GM18867 (cell line): Measurements from ENCODE around the gene SLC35F1.
A peak's percentile ranks its signal among the peaks of the same experiment; 100 is the strongest.
"Not testable (repeated sequence)": the region's sequence is repeated elsewhere in the genome, so short reads cannot be mapped to it uniquely, and the experiment has no call there.

Experiments used
- ATAC-seq: cut with Tn5 transposase; IDR thresholded peaks from one replicate; pipeline ENCODE4 v1.9.1; 2021; ENCODE audit warnings: mild to moderate bottlenecking, moderate library complexity; ENCODE audit not compliant: unreplicated experiment

Gene SLC35F1

GRCh38 chr6:117906958-117907600 is at the start of gene SLC35F1:
Gene SLC35F1 (plus strand): TSS chr6:117907264.
- ATAC-seq = peak; percentile 66

- ATAC-seq = not testable (repeated sequence)
Measured at GRCh38 chr6:117858601-117859000, 48.5 kb upstream of the SLC35F1 start.

- no peak for ATAC-seq
Measured at GRCh38 chr6:117861545-117861944, 45.5 kb upstream of the SLC35F1 start.

DNA sequence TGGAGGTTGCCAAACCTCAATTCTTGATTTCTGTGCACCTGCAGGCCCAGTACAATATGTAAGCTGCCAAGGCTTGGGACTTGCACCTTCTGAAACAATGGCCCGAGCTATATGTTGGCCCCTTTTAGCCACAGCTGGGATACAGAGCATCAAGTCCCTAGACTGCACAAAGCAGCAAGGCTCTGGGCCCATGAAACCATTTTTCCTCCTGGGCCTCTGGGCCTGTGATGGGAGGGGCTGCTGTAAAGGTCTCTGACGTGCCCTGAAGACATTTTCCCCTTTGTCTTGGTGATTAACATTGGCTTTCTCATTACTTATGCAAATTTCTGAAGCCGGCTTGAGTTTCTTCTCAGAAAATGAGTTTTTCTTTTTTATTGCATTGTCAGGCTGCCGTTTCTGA is 40.5 kb upstream of the SLC35F1 start:
- ATAC-seq = no peak

- peak; percentile 89 for ATAC-seq
Measured at GRCh38 chr6:117870486-117871242, 36.4 kb upstream of the SLC35F1 start.

- no peak for ATAC-seq
Measured at GRCh38 chr6:117880824-117881223, 26.2 kb upstream of the SLC35F1 start.

DNA sequence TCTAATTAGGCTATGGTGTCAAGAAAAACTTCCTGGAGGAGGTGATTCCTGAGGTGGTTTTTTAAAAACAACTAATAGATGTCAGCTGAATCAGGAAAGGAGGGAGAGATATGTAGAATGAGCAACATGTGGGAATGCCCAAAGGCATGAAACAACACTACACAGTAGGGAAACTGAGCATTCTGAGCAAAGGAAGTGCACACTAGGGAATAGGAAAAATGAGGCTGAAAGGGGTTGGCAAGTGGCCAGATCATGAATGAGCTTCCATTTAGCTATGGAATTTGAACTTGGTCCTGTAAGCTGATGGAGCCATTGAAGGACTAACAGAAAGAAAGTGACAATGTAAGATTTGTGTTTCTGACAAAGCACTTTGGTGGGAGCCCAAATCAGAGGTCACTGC is 16.9 kb upstream of the SLC35F1 start:
- ATAC-seq = no peak

GRCh38 chr6:117906507-117906957 is 532 bp upstream of the SLC35F1 start:
- peak; percentile 50 for ATAC-seq

DNA sequence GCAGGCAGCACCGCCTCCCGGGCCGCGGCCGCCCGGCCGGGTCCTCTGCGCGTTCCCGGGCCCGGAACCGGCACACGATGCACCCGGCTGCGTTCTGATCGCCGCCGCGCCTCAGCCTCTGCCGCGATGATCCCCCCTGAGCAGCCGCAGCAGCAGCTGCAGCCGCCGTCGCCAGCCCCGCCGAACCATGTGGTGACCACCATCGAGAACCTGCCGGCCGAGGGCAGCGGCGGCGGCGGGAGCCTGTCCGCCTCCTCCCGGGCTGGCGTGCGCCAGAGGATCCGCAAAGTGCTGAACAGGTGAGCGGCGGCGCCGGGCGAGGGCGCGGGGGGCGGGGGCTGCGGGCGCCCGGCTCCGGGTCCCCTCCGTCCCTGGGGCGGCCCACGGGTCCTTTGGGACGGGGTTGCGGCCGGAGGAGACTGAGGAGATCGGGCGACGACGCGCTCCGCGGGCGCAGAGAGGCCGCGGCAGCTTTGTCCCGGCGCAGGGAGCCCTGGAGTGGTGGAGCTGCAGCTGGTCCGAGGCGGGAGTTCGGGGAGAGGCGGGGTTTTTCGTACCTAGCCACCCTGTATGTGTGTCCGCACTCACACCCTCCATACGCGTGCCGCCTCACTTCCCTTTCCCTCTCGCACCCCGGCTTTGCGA is 659 bp downstream of the SLC35F1 start:
- ATAC-seq = no peak

DNA sequence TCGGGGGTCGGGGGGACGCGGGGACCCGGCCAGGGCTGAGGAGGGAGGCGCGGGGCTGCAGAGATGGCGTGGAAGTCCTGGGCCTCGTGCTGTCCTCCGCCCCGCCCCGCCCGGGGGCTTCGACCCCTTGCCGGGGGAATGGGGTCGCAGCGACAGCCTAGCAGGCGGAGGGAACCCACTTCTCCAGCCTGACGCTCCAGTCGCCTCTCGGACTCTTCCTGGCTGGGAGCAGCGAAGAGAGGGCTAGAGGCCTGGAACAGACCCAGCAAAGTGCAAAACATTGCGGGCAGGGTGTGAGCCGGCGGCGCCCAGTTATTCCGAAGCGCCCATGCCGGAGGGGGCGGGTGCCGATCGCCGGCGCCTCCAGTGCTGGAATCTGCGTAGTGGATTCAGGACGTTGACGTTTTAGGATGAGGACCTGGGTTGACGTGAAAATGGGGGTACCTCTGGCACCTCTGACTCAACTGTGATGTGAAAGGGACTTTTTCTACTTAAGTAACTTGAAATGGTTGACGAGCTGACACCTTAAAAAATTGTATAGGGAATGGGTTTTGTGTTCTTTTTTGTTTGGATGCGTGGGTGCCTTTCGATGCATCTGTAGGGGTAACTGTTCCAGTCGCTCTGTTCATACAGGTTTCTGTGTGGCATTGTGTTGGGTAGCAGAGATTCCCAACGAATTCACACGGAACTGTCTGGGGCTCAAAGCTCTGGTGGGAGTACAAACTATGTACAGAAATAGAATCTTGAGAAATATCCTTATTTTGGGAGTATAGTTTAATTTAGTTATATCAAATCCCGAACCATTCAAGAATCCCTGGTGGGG is 1.4 kb downstream of the SLC35F1 start:
- no peak for ATAC-seq

DNA sequence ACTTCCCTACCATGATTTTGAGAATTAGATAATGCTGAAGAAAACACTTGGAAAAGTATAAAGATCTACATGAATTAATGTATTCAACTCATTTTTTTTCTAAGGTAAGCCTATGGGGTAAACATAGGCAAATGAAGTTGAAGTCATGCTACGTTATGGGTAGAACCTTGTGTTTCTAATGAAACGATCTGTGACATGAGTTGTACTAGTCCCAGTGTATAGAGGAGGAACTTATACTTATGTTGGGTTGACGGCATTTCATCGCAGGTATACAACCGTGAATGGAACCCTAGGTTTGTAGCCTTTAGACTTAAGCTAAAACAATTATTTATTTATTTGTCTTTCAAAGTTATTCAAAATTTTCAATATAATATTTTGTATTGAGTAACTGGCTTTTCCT is 2.6 kb downstream of the SLC35F1 start:
- no peak for ATAC-seq

GRCh38 chr6:117910549-117910948 is 3.5 kb downstream of the SLC35F1 start:
- ATAC-seq = no peak

GRCh38 chr6:117911150-117911549 is 4.1 kb downstream of the SLC35F1 start:
- no peak for ATAC-seq

DNA sequence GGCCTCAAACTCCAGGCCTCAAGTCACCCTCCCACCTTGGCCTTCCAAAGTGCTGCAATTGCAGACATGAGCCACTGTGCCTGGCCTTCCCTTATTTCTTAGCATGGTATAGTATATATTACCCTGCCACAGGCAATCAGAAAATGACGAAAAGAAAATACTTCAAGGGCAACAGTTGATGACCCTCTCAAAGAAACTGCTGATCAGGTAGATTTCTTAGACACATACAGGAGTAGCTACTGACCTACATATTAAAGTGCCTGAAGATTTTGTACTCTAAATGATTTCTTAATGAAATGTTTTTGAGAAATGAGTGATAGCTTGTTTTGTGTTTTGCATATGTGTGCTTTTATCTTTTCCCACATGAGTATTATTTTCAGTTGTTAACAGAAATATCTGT is 4.6 kb downstream of the SLC35F1 start:
- no peak for ATAC-seq

DNA sequence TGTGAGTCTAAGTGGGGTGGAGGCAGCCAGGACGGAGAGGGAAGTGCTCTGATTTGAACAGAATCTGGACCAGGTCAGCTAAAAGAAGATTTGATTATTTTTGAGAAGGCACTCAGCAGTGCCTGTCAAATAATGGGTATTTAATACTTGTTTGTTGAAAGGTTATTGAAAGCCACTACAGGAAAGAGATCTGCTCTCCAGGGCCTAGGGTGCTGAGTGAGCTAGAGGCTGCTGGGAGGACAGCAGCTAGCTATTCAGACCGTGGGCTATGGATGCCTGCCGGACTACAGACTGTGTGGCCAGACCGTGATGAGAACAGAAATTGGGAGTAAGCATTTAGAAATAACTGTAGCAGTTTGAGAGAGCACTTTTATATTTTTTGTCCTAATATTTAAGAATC is 8.8 kb downstream of the SLC35F1 start:
- no peak for ATAC-seq

DNA sequence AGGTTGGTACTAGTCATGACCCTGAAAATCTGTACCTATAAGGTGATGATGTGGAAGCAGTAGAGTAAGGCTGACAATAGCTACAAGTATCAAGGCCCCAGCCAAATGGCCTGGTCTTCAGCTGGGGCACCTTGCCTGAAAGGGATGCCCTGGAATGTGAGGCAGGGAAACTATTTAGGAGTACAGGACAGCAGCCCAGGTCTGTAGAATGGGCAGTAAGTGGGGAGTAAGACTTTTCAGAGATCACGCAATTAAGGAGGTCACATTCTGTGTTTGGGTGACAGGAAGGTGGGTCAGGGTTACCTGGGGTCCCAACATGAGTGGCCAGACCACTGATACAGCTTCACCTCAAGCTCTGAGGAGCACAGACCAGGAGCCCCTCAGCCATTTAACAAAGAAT is 9.4 kb downstream of the SLC35F1 start:
- no peak for ATAC-seq

GRCh38 chr6:117917176-117917575 is 10.1 kb downstream of the SLC35F1 start:
- ATAC-seq = no peak

- peak; percentile 44 for ATAC-seq
Measured at GRCh38 chr6:117918454-117918853, 11.4 kb downstream of the SLC35F1 start.

DNA sequence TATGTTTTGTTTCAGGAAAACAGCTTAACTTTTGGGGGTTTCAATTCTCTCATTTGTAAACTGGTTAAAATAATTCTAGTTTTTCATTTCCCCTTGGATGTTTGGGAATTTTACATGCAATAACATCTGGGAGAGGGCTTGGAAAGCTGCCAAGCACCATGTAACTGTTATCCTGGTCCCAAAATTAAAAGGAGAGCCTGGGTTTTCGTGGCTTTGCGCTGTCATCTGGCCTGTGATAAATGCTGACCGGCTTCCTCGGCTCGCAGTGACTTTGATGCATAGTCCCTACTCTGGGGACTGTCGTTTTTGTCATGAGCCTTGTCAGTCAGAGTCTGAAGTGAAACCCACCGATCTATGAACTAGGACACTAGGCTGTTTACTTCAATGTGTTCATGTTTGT is 12.2 kb downstream of the SLC35F1 start:
- no peak for ATAC-seq

- no peak for ATAC-seq
Measured at GRCh38 chr6:117919775-117920729, 13.0 kb downstream of the SLC35F1 start.
